ENCODE measurements around the gene PBRM1. TPM values are rescaled to one million over a fixed set of nuclear protein-coding genes. Genes with fewer than 3 reads are reported as not detected.

Gene PBRM1
- total and polyA plus RNA-seq, 3 donors from 2014 or later, result 28.9 to 109 (median 99.8) TPM

- 87 to 92% methylated on average over 4 of the region's 4 CpGs for WGBS, 2 donors
Observed at GRCh38 chr3:52570076-52570475, 115.6 kb downstream of the PBRM1 start.

DNA sequence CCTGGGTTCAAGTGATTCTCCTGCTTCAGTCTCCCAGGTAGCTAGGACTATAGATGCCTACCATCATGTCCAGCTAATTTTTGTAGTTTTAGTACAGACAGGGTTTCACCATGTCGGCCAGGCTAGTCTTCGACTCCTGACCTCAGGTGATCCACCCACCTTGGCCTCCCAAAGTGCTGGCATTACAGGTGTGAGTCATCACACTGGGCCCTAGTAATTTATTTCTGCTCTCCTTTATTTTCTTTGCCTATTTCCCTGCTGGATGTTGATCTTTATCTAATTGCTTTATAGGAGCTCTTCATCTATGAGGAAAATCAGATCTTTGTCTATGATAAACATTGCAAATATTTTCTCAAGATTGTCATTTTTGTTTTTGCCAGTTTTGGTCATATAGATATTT, 117.6 kb downstream of the PBRM1 start:
- intact Hi-C loops (cut with DNase I; ENCODE audit: low total_unique reads), result no loop called here
- Histone ChIP-seq H3K36me3 (ENCODE audit: low read depth, missing control alignments) (no peaks in the 10 kb centered on the region), H3K27ac (no peak overlapping the region), H3K4me1 (no peaks in the 10 kb centered on the region), H3K27me3 (no peaks in the 10 kb centered on the region), H3K4me3 (no peak overlapping the region), H3K9me3 (no peaks in the 10 kb centered on the region)
- DNase-seq, result no peak
- TF ChIP-seq POLR2A (IDR thresholded peaks at IDR 0.05), result no peak
- TF ChIP-seq, protein P1, sequence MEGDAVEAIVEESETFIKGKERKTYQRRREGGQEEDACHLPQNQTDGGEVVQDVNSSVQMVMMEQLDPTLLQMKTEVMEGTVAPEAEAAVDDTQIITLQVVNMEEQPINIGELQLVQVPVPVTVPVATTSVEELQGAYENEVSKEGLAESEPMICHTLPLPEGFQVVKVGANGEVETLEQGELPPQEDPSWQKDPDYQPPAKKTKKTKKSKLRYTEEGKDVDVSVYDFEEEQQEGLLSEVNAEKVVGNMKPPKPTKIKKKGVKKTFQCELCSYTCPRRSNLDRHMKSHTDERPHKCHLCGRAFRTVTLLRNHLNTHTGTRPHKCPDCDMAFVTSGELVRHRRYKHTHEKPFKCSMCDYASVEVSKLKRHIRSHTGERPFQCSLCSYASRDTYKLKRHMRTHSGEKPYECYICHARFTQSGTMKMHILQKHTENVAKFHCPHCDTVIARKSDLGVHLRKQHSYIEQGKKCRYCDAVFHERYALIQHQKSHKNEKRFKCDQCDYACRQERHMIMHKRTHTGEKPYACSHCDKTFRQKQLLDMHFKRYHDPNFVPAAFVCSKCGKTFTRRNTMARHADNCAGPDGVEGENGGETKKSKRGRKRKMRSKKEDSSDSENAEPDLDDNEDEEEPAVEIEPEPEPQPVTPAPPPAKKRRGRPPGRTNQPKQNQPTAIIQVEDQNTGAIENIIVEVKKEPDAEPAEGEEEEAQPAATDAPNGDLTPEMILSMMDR (IDR thresholded peaks at IDR 0.05), result no peak
- WGBS, 2 donors, result 88 to 100% methylated on average over 2 of the region's 2 CpGs

More at GRCh38 chr3:52570076-52570475, 115.6 kb downstream of the PBRM1 start:
- intact Hi-C loops (cut with DNase I; ENCODE audit: low total_unique reads), result no loop called here
- no peak for DNase-seq
- TF ChIP-seq, protein P1 (IDR thresholded peaks at IDR 0.05), result no peak
- no peak for TF ChIP-seq POLR2A (IDR thresholded peaks at IDR 0.05)
- H3K36me3 ChIP-seq (ENCODE audit: low read depth, missing control alignments), result no peaks in the 10 kb centered on the region
- H3K27ac ChIP-seq, result no peak overlapping the region
- H3K4me3 ChIP-seq, result no peak overlapping the region
- no peaks in the 10 kb centered on the region for H3K4me1 ChIP-seq
- H3K27me3 ChIP-seq, result no peaks in the 10 kb centered on the region
- H3K9me3 ChIP-seq, result no peaks in the 10 kb centered on the region

GRCh38 chr3:52563984-52564383, 121.7 kb downstream of the PBRM1 start:
- DNase-seq, result no peak
- Histone ChIP-seq H3K4me3 (no peak overlapping the region), H3K27me3 (no peaks in the 10 kb centered on the region), H3K27ac (no peak overlapping the region), H3K4me1 (no peaks in the 10 kb centered on the region), H3K36me3 (ENCODE audit: low read depth, missing control alignments) (no peaks in the 10 kb centered on the region), H3K9me3 (no peaks in the 10 kb centered on the region)
- intact Hi-C loops (cut with DNase I; ENCODE audit: low total_unique reads), result no loop called here
- WGBS, 2 donors, result 80 to 96% methylated on average over 2 of the region's 2 CpGs
- TF ChIP-seq, protein P1 (IDR thresholded peaks at IDR 0.05), result no peak
- TF ChIP-seq POLR2A (IDR thresholded peaks at IDR 0.05), result no peak

GRCh38 chr3:52561028-52561747, 124.5 kb downstream of the PBRM1 start:
- no peaks in the 10 kb centered on the region for H3K9me3 ChIP-seq
- DNase-seq, result no peak
- H3K27me3 ChIP-seq, result no peaks in the 10 kb centered on the region
- H3K27ac ChIP-seq, result peak overlapping the region in 1 of 2 donors; percentile 9
- TF ChIP-seq POLR2A (IDR thresholded peaks at IDR 0.05), result no peak
- TF ChIP-seq, protein P1 (IDR thresholded peaks at IDR 0.05), result no peak
- intact Hi-C loops (cut with DNase I; ENCODE audit: low total_unique reads), result no loop called here
- peaks cover 6% of the 10 kb centered on the region for H3K4me1 ChIP-seq
- 55 to 68% methylated on average over 4 of the region's 4 CpGs for WGBS, 2 donors
- no peaks in the 10 kb centered on the region for H3K36me3 ChIP-seq (ENCODE audit: low read depth, missing control alignments)
- H3K4me3 ChIP-seq, result no peak overlapping the region

DNA sequence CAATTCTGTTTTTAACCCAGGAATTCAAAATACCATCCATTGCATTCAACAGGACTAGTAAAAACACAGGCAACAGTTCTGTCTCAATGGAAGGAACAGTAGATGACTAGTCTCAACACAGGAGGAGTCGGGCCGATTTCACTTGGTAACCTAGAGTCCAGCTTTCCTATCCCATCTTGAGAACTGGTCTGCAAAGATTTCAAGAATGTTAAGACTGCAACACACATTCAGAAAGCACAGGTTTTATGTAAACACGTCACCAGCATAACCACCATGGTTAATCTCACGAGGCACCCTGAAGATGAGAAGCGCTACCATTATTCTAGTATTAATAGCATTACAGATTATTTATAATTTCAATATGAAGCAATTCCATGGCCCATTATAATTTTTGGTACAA, 127.3 kb downstream of the PBRM1 start:
- no peak overlapping the region for H3K27ac ChIP-seq
- WGBS, 2 donors, result 95 to 97% methylated on average over 5 of the region's 5 CpGs

More for the DNA sequence above, 127.3 kb downstream of the PBRM1 start:
- DNase-seq, result no peak
- H3K36me3 ChIP-seq (ENCODE audit: low read depth, missing control alignments), result no peaks in the 10 kb centered on the region
- H3K9me3 ChIP-seq, result no peaks in the 10 kb centered on the region
- no peaks in the 10 kb centered on the region for H3K27me3 ChIP-seq
- H3K4me1 ChIP-seq, result peaks cover 20% of the 10 kb centered on the region
- no peak overlapping the region for H3K4me3 ChIP-seq
- intact Hi-C loops (cut with DNase I; ENCODE audit: low total_unique reads), result no loop called here
- TF ChIP-seq POLR2A (IDR thresholded peaks at IDR 0.05), result no peak
- TF ChIP-seq, protein P1 (IDR thresholded peaks at IDR 0.05), result no peak
